OCI-LY1 (cell line): ENCODE measurements around the gene PSMA6.

Experiments used
- H2AFZ ChIP-seq: fragments of 200-600 bp; sonication (generic), shearing (Covaris generic); 2 replicates; pipeline ENCODE4 v1.6.0; 2014; ENCODE audit warnings: antibody characterized with exemption, mild to moderate bottlenecking, low read length
- H3F3A ChIP-seq: fragments of 200-600 bp; sonication (generic), shearing (Covaris generic); 2 replicates; pipeline ENCODE4 v1.6.0; 2014; ENCODE audit warnings: mild to moderate bottlenecking, antibody characterized with exemption, low read length, moderate library complexity; ENCODE audit not compliant: insufficient read depth
- H3K27ac ChIP-seq: fragments of 200-600 bp; sonication (generic); 2 replicates; pipeline ENCODE4 v1.5.1; 2014; ENCODE audit warnings: low read length, mixed run types, mild to moderate bottlenecking, low read depth; ENCODE audit not compliant: poor library complexity, severe bottlenecking
- H3K27me3 ChIP-seq: fragments of 200-600 bp; sonication (generic); 2 replicates; pipeline ENCODE4 v1.6.0; 2014; ENCODE audit warnings: antibody characterized with exemption, mild to moderate bottlenecking, low read length, moderate library complexity; ENCODE audit not compliant: insufficient read depth
- H3K36me3 ChIP-seq: fragments of 200-600 bp; sonication (generic); 2 replicates; pipeline ENCODE4 v1.6.1; 2014; ENCODE audit warnings: mild to moderate bottlenecking, antibody characterized with exemption, low read length, moderate library complexity, mixed read lengths; ENCODE audit not compliant: insufficient read depth
- H3K4me1 ChIP-seq: fragments of 200-600 bp; sonication (generic); 2 replicates; pipeline ENCODE4 v1.5.1; 2014; ENCODE audit warnings: mild to moderate bottlenecking, low read length, moderate library complexity; ENCODE audit not compliant: insufficient read depth, severe bottlenecking
- H3K4me2 ChIP-seq: fragments of 200-600 bp; sonication (generic), shearing (Covaris generic); 2 replicates; pipeline ENCODE4 v1.6.1; 2014; ENCODE audit warnings: low read length
- H3K4me3 ChIP-seq: fragments of 200-600 bp; sonication (generic); 2 replicates; pipeline ENCODE4 v1.5.1; 2014; ENCODE audit warnings: low read length, low read depth, mild to moderate bottlenecking, mixed read lengths; ENCODE audit not compliant: poor library complexity, severe bottlenecking
- H3K79me2 ChIP-seq: fragments of 200-600 bp; shearing (Covaris generic); 2 replicates; pipeline ENCODE4 v1.6.1; 2016; ENCODE audit warnings: mixed run types, low read length, mixed read lengths; ENCODE audit not compliant: insufficient read depth
- H3K9ac ChIP-seq: fragments of 200-600 bp; sonication (generic), shearing (Covaris generic); 2 replicates; pipeline ENCODE4 v1.6.1; 2014; ENCODE audit warnings: mild to moderate bottlenecking, low read length, mixed read lengths
- H3K9me2 ChIP-seq: fragments of 200-600 bp; sonication (generic), shearing (Covaris generic); 2 replicates; pipeline ENCODE4 v1.6.1; 2014; ENCODE audit warnings: low read depth, mild to moderate bottlenecking, low read length, mixed read lengths
- H3K9me3 ChIP-seq: fragments of 200-600 bp; shearing (Covaris generic); 2 replicates; pipeline ENCODE4 v1.6.1; 2014; ENCODE audit warnings: low read length, mixed read lengths
- H4K20me1 ChIP-seq: fragments of 200-600 bp; sonication (generic), shearing (Covaris generic); 2 replicates; pipeline ENCODE4 v1.6.0; 2016; ENCODE audit warnings: mild to moderate bottlenecking, low read length; ENCODE audit not compliant: insufficient read depth
- CTCF ChIP-seq: fragments of 200-600 bp; sonication (generic), shearing (Covaris generic); IDR thresholded peaks from 2 replicates; pipeline ENCODE4 v1.5.1; 2017; ENCODE audit warnings: mild to moderate bottlenecking, antibody characterized with exemption, low read length, moderate library complexity, mixed read lengths
- EZH2 ChIP-seq: fragments of 200-600 bp; sonication (generic), shearing (Covaris generic); IDR thresholded peaks from 2 replicates; pipeline ENCODE4 v1.8.0; 2017; ENCODE audit warnings: borderline replicate concordance, mixed run types, mild to moderate bottlenecking, antibody characterized with exemption, low read length, moderate library complexity, mixed read lengths

PSMA6 gene

GRCh38 chr14:35362911-35363374 lies 70.8 kb downstream of the PSMA6 start:
- Histone ChIP-seq H3K9me3 (no peaks in the 10 kb centered on the region), H2AFZ (no peak overlapping the region), H3K9me2 (no peaks in the 10 kb centered on the region), H3K27ac (no peak overlapping the region), H3K4me3 (no peak overlapping the region), H3F3A (no peaks in the 10 kb centered on the region), H3K4me2 (no peak overlapping the region), H3K9ac (no peak overlapping the region), H4K20me1 (no peaks in the 10 kb centered on the region), H3K4me1 (peaks cover 8% of the 10 kb centered on the region), H3K79me2 (no peaks in the 10 kb centered on the region), H3K36me3 (no peaks in the 10 kb centered on the region), H3K27me3 (no peaks in the 10 kb centered on the region)
- TF ChIP-seq EZH2 (no peak), CTCF (no peak)

GRCh38 chr14:35365130-35366055 lies 73.2 kb downstream of the PSMA6 start:
- Histone ChIP-seq H3K9ac (no peak overlapping the region), H3F3A (no peaks in the 10 kb centered on the region), H3K4me2 (no peak overlapping the region), H3K79me2 (no peaks in the 10 kb centered on the region), H3K9me2 (no peaks in the 10 kb centered on the region), H3K27ac (no peak overlapping the region), H3K4me3 (no peak overlapping the region), H4K20me1 (no peaks in the 10 kb centered on the region), H3K36me3 (no peaks in the 10 kb centered on the region), H3K4me1 (peaks cover 12% of the 10 kb centered on the region), H2AFZ (no peak overlapping the region), H3K9me3 (no peaks in the 10 kb centered on the region), H3K27me3 (no peaks in the 10 kb centered on the region)
- TF ChIP-seq EZH2 (no peak), CTCF (no peak)

- Histone ChIP-seq H3K4me2 (no peak overlapping the region), H4K20me1 (no peaks in the 10 kb centered on the region), H3K36me3 (no peaks in the 10 kb centered on the region), H3K9me3 (0 out of 2 replicates have a peak, but pooled peaks cover under 1% of the 10 kb centered on the region), H3K4me1 (peaks cover 12% of the 10 kb centered on the region), H3K9ac (no peak overlapping the region), H3K27ac (no peak overlapping the region), H3K9me2 (no peaks in the 10 kb centered on the region), H2AFZ (no peak overlapping the region), H3K27me3 (peaks cover 5% of the 10 kb centered on the region; the same call in 1 of the 2 replicates), H3K79me2 (no peaks in the 10 kb centered on the region), H3K4me3 (no peak overlapping the region), H3F3A (no peaks in the 10 kb centered on the region)
- TF ChIP-seq EZH2, result no peak
- TF ChIP-seq CTCF, result no peak
Observed at GRCh38 chr14:35366056-35366451, 73.9 kb downstream of the PSMA6 start.
